ENCODE results near the gene GADD45A. TPM values are rescaled to one million over a fixed set of nuclear protein-coding genes. Genes with fewer than 3 reads are reported as not detected.
A peak's percentile ranks its signal among the peaks of the same experiment; 100 is the strongest.

The GADD45A gene
- total RNA-seq = 10 to 100 TPM; 29.7 to 57.9 TPM
- 10 to 100 TPM; 26.3 to 37.1 TPM for polyA plus RNA-seq

GRCh38 chr1:67685067-67685557, at the start of gene GADD45A:
Gene GADD45A, plus strand, starts transcription at chr1:67685201. Its CDS starts 294 bp downstream, at chr1:67685495.
- peak within 1 kb of the TSS; percentile 74 to 98 (median 94) for H3K4me3 ChIP-seq (ENCODE audit: low read depth in 1 of 3, low read length in 3 of 3)
- DNase-seq (ENCODE audit: low spot score) = peak; percentile 99
- no peaks in the 10 kb centered on the region for H3K27me3 ChIP-seq (ENCODE audit: control insufficient read depth in 4 of 4, insufficient read depth in 4 of 4, low read length in 3 of 4)
- TF ChIP-seq, protein P1, sequence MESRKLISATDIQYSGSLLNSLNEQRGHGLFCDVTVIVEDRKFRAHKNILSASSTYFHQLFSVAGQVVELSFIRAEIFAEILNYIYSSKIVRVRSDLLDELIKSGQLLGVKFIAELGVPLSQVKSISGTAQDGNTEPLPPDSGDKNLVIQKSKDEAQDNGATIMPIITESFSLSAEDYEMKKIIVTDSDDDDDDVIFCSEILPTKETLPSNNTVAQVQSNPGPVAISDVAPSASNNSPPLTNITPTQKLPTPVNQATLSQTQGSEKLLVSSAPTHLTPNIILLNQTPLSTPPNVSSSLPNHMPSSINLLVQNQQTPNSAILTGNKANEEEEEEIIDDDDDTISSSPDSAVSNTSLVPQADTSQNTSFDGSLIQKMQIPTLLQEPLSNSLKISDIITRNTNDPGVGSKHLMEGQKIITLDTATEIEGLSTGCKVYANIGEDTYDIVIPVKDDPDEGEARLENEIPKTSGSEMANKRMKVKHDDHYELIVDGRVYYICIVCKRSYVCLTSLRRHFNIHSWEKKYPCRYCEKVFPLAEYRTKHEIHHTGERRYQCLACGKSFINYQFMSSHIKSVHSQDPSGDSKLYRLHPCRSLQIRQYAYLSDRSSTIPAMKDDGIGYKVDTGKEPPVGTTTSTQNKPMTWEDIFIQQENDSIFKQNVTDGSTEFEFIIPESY (IDR thresholded peaks at IDR 0.05) = no peak
- TF ChIP-seq MAX (IDR thresholded peaks at IDR 0.05) (peak; percentile 33), TAF1 (conservative IDR thresholded peaks at IDR 0.05) (peak; percentile 98), HNF4G (IDR thresholded peaks at IDR 0.05) (no peak), EGR1 (IDR thresholded peaks at IDR 0.05; ENCODE audit: low read depth in 2 of 2) (peak; percentile 25 to 46), FOXA2 (IDR thresholded peaks at IDR 0.05) (no peak), HNF4A (conservative IDR thresholded peaks at IDR 0.05) (peak; percentile 52 to 60), RAD21 (IDR thresholded peaks at IDR 0.05) (peak; percentile 61 to 72), YY1 (IDR thresholded peaks at IDR 0.05) (peak; percentile 86), REST (IDR thresholded peaks at IDR 0.05) (peak; percentile 96), SP1 (IDR thresholded peaks at IDR 0.05) (peak; percentile 93), GABPA (IDR thresholded peaks at IDR 0.05 in 1 of 2, conservative IDR thresholded peaks at IDR 0.05 in 1 of 2) (peak in 1 of 2 donors; percentile 26), JUND (IDR thresholded peaks at IDR 0.05) (no peak), FOXA1 (IDR thresholded peaks at IDR 0.05) (peak; percentile 32), NR2F2 (IDR thresholded peaks at IDR 0.05) (peak; percentile 89), RXRA (IDR thresholded peaks at IDR 0.05) (peak; percentile 75 to 91)
- TF ChIP-seq, protein P2, sequence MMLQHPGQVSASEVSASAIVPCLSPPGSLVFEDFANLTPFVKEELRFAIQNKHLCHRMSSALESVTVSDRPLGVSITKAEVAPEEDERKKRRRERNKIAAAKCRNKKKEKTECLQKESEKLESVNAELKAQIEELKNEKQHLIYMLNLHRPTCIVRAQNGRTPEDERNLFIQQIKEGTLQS (IDR thresholded peaks at IDR 0.05) = no peak
- TF ChIP-seq, protein P3, sequence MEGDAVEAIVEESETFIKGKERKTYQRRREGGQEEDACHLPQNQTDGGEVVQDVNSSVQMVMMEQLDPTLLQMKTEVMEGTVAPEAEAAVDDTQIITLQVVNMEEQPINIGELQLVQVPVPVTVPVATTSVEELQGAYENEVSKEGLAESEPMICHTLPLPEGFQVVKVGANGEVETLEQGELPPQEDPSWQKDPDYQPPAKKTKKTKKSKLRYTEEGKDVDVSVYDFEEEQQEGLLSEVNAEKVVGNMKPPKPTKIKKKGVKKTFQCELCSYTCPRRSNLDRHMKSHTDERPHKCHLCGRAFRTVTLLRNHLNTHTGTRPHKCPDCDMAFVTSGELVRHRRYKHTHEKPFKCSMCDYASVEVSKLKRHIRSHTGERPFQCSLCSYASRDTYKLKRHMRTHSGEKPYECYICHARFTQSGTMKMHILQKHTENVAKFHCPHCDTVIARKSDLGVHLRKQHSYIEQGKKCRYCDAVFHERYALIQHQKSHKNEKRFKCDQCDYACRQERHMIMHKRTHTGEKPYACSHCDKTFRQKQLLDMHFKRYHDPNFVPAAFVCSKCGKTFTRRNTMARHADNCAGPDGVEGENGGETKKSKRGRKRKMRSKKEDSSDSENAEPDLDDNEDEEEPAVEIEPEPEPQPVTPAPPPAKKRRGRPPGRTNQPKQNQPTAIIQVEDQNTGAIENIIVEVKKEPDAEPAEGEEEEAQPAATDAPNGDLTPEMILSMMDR (IDR thresholded peaks at IDR 0.05; ENCODE audit: low read depth, low read length, missing input control) = no peak
- H3K36me3 ChIP-seq (ENCODE audit: control insufficient read depth in 4 of 4, insufficient read depth in 3 of 4, low read depth in 1 of 4, low read length in 3 of 4) = peaks cover 5 to 13% (median 8%) of the 10 kb centered on the region in 4 donors
- H3K9me3 ChIP-seq (ENCODE audit: control insufficient read depth in 4 of 4, low read length in 3 of 4) = no peaks in the 10 kb centered on the region
- H3K9ac ChIP-seq (ENCODE audit: low read depth in 1 of 2, low read length in 2 of 2) = peak within 1 kb of the TSS; percentile 85 to 94
- peak within 1 kb of the TSS; percentile 88 to 97 for H3K27ac ChIP-seq (ENCODE audit: low read depth in 1 of 2, low read length in 2 of 2)
- WGBS = under 1% methylated on average over 39 of the region's 39 CpGs
- peaks cover 0 to 28% (median 20%) of the 10 kb centered on the region in 4 donors for H3K4me1 ChIP-seq (ENCODE audit: control insufficient read depth in 4 of 4, insufficient read depth in 4 of 4, low read length in 3 of 4)
